Measurements from ENCODE around the gene AKAP6. TPM values are rescaled to one million over a fixed set of nuclear protein-coding genes. Genes with fewer than 3 reads are reported as not detected.

Gene AKAP6
- total RNA-seq, 1 donor from 2014 or later, result 7.7 TPM

DNA sequence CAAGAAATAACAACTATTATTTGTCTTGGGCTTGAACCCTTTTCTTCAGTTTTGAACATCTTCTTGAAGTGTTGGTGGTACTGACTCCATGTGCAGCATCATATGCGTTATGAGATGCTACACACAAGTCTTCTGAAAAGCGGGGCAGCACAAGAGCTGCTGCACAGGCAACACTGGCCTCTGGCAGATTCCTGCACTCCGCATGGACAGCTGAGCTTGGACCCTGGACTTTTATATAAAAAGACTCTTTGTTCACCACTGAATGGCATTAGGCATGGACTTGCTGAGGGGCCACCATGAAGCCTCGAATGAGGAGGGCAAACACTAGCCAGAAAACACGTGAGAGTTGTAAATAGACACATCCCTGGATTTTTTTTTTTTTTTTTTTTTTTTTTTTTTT is 398.7 kb downstream of the AKAP6 start:
- Histone ChIP-seq H3K27me3 (no peaks in the 10 kb centered on the region), H3K36me3 (no peaks in the 10 kb centered on the region), H3K4me3 (no peak overlapping the region), H3K4me1 (no peaks in the 10 kb centered on the region), H3K9me3 (no peaks in the 10 kb centered on the region), H3K27ac (no peak overlapping the region)
- no peak for DNase-seq
- TF ChIP-seq, protein P1, sequence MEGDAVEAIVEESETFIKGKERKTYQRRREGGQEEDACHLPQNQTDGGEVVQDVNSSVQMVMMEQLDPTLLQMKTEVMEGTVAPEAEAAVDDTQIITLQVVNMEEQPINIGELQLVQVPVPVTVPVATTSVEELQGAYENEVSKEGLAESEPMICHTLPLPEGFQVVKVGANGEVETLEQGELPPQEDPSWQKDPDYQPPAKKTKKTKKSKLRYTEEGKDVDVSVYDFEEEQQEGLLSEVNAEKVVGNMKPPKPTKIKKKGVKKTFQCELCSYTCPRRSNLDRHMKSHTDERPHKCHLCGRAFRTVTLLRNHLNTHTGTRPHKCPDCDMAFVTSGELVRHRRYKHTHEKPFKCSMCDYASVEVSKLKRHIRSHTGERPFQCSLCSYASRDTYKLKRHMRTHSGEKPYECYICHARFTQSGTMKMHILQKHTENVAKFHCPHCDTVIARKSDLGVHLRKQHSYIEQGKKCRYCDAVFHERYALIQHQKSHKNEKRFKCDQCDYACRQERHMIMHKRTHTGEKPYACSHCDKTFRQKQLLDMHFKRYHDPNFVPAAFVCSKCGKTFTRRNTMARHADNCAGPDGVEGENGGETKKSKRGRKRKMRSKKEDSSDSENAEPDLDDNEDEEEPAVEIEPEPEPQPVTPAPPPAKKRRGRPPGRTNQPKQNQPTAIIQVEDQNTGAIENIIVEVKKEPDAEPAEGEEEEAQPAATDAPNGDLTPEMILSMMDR (IDR thresholded peaks at IDR 0.05), result no peak
- intact Hi-C loops (cut with DNase I), result no loop called here
- no peak for ATAC-seq

GRCh38 chr14:32728526-32728925 is 399.4 kb downstream of the AKAP6 start:
- no peak for DNase-seq
- no peak for ATAC-seq
- H3K27ac ChIP-seq, result no peak overlapping the region
- H3K4me1 ChIP-seq, result no peaks in the 10 kb centered on the region
- no peaks in the 10 kb centered on the region for H3K9me3 ChIP-seq
- TF ChIP-seq, protein P1 (IDR thresholded peaks at IDR 0.05), result no peak
- H3K4me3 ChIP-seq, result no peak overlapping the region
- no peaks in the 10 kb centered on the region for H3K27me3 ChIP-seq
- H3K36me3 ChIP-seq, result no peaks in the 10 kb centered on the region
- intact Hi-C loops (cut with DNase I), result no loop called here

DNA sequence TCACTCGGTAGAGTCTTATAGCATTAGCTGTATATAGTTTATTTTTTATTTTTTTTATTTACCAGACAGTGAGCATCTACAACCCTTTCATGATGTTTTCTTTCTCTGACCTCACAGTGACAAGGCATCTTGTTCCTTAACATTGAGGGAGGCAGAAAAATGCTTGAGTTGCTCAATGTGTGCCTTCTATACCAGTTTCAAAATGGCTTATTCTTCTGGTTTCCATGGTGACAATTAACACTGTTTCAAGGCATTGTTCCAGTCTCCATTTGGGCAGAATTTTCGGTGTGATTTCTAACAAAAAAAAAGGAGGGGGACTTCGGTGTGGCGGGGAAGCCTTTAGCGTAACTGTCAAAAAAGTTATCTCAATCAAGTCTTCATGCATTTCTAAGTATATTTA is 399.9 kb downstream of the AKAP6 start:
- no peaks in the 10 kb centered on the region for H3K4me1 ChIP-seq
- TF ChIP-seq, protein P1 (IDR thresholded peaks at IDR 0.05), result no peak
- no peak for ATAC-seq
- H3K9me3 ChIP-seq, result no peaks in the 10 kb centered on the region
- H3K27ac ChIP-seq, result no peak overlapping the region
- no peak overlapping the region for H3K4me3 ChIP-seq
- intact Hi-C loops (cut with DNase I), result no loop called here
- H3K27me3 ChIP-seq, result no peaks in the 10 kb centered on the region
- no peak for DNase-seq
- H3K36me3 ChIP-seq, result no peaks in the 10 kb centered on the region

DNA sequence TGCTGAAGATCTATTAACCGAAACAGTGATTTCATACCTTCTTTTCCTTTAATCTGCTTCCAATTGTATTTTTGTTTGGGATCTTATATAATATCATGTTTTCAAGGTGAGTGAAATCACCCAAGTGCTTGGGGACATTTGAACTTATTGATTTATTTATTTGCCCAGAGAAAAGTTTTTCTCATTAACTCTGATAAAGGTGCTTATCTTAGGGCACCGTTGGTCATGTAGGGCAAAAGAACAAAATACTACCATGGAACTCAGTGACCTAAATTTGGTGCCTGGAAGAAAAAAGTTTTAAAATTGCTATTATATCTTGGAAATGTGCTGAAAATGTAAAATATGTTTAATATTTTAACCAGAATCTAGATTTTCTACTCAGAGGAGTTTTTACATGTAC is 402.2 kb downstream of the AKAP6 start:
- Histone ChIP-seq H3K27ac (no peak overlapping the region), H3K36me3 (no peaks in the 10 kb centered on the region), H3K4me3 (no peak overlapping the region), H3K9me3 (no peaks in the 10 kb centered on the region), H3K27me3 (no peaks in the 10 kb centered on the region), H3K4me1 (no peaks in the 10 kb centered on the region)
- ATAC-seq (no peak), DNase-seq (no peak)
- intact Hi-C loops (cut with DNase I), result no loop called here
- TF ChIP-seq, protein P1 (IDR thresholded peaks at IDR 0.05), result no peak

- Histone ChIP-seq H3K4me3 (no peak overlapping the region), H3K9me3 (no peaks in the 10 kb centered on the region), H3K27ac (no peak overlapping the region), H3K4me1 (no peaks in the 10 kb centered on the region), H3K27me3 (no peaks in the 10 kb centered on the region), H3K36me3 (no peaks in the 10 kb centered on the region)
- TF ChIP-seq, protein P1 (IDR thresholded peaks at IDR 0.05), result no peak
- ATAC-seq, result no peak
- DNase-seq, result no peak
- intact Hi-C loops (cut with DNase I), result no loop called here
These were observed 403.9 kb downstream of the AKAP6 start for GRCh38 chr14:32733015-32733414.

GRCh38 chr14:32734261-32734660 is 405.2 kb downstream of the AKAP6 start:
- no peaks in the 10 kb centered on the region for H3K27me3 ChIP-seq
- no peaks in the 10 kb centered on the region for H3K9me3 ChIP-seq
- H3K4me1 ChIP-seq, result no peaks in the 10 kb centered on the region
- DNase-seq (no peak), ATAC-seq (no peak)
- no peak overlapping the region for H3K4me3 ChIP-seq
- intact Hi-C loops (cut with DNase I), result no loop called here
- TF ChIP-seq, protein P1 (IDR thresholded peaks at IDR 0.05), result no peak
- no peaks in the 10 kb centered on the region for H3K36me3 ChIP-seq
- no peak overlapping the region for H3K27ac ChIP-seq
